K562 (cell line): ENCODE measurements around the gene USP12. TPM values are rescaled to one million over a fixed set of nuclear protein-coding genes. Genes with fewer than 3 reads are reported as not detected.

Experiments
- BDP1 ChIP-seq: IDR thresholded peaks from 3 replicates; pipeline ENCODE4 v1.6.1; 2011; ENCODE audit not compliant: insufficient read length, insufficient read depth
- CBX1 ChIP-seq: sonication (generic); IDR thresholded peaks from 2 replicates; pipeline ENCODE4 v1.6.1; 2016; ENCODE audit warnings: antibody characterized with exemption, low read depth, mild to moderate bottlenecking
- CTBP1 ChIP-seq: fragments of 450-650 bp; IDR thresholded peaks from 2 replicates; pipeline ENCODE4 v1.6.1; 2016; ENCODE audit warnings: borderline replicate concordance
- FOXK2 ChIP-seq, 2 experiments: fragments of 450-650 bp; IDR thresholded peaks in 1 of 2; conservative IDR thresholded peaks in 1 of 2; 2 replicates each; pipeline ENCODE4 v1.6.1; 2016; ENCODE audit warnings: low read depth in 2 of 2, mild to moderate bottlenecking in 1 of 2
- GABPB1 ChIP-seq: sonication (generic); formaldehyde crosslinking; IDR thresholded peaks from 2 replicates; pipeline ENCODE4 v1.8.0; 2022; ENCODE audit warnings: mild to moderate bottlenecking, missing genetic modification reagents
- HDAC2 ChIP-seq: fragments of 450-650 bp; IDR thresholded peaks from 2 replicates; pipeline ENCODE4 v1.6.1; 2016; ENCODE audit warnings: mild to moderate bottlenecking
- KLF16 ChIP-seq: IDR thresholded peaks from 2 replicates; pipeline ENCODE4 v1.6.1; 2016; ENCODE audit warnings: antibody characterized with exemption
- L3MBTL2 ChIP-seq: fragments of 450-650 bp; IDR thresholded peaks from 2 replicates; pipeline ENCODE4 v1.6.1; 2016; ENCODE audit warnings: mild to moderate bottlenecking, moderate library complexity
- LCOR ChIP-seq: sonication (generic); formaldehyde crosslinking; IDR thresholded peaks from 2 replicates; pipeline ENCODE4 v1.8.0; 2022; ENCODE audit warnings: mild to moderate bottlenecking, missing genetic modification reagents
- MBD2 ChIP-seq: sonication (generic); IDR thresholded peaks from 2 replicates; pipeline ENCODE4 v1.6.1; 2016; ENCODE audit warnings: low read depth, borderline replicate concordance
- NFE2 ChIP-seq: IDR thresholded peaks from 2 replicates; pipeline ENCODE4 v1.6.1; 2014; ENCODE audit warnings: antibody characterized with exemption, low read depth
- NUFIP1 ChIP-seq: fragments of 450-650 bp; IDR thresholded peaks from 2 replicates; pipeline ENCODE4 v1.6.1; 2018; ENCODE audit not compliant: partially characterized antibody
- RBM22 ChIP-seq: fragments of 200-400 bp; formaldehyde crosslinking; IDR thresholded peaks from 2 replicates; pipeline ENCODE4 v1.6.1; 2018; ENCODE audit warnings: low read length, low read depth; ENCODE audit not compliant: poor library complexity, severe bottlenecking
- RBM39 ChIP-seq: fragments of 200-400 bp; formaldehyde crosslinking; optimal IDR thresholded peaks from 2 replicates; pipeline ENCODE3; 2018; ENCODE audit warnings: low read depth, low read length
- SMARCC2 ChIP-seq: fragments of 450-650 bp; IDR thresholded peaks from 2 replicates; pipeline ENCODE4 v1.6.1; 2017; ENCODE audit warnings: antibody characterized with exemption, moderate library complexity, mild to moderate bottlenecking, low read depth
- XRCC5 ChIP-seq: fragments of 200-400 bp; formaldehyde crosslinking; IDR thresholded peaks from 2 replicates; pipeline ENCODE4 v1.6.1; 2017; ENCODE audit warnings: low read depth, mild to moderate bottlenecking, low read length
- ZKSCAN1 ChIP-seq: fragments of 150-350 bp; IDR thresholded peaks from 2 replicates; pipeline ENCODE4 v1.6.1; 2016; ENCODE audit warnings: low read depth, low read length
- ZNF140 ChIP-seq: fragments of 250-450 bp; sonication (Bioruptor Pico); IDR thresholded peaks from 2 replicates; pipeline ENCODE4 v1.8.0; 2021; ENCODE audit warnings: moderate library complexity, mild to moderate bottlenecking, inconsistent platforms
- ZNF253 ChIP-seq: fragments of 250-450 bp; sonication (Bioruptor Pico); conservative IDR thresholded peaks from 2 replicates; pipeline ENCODE4 v1.6.1; 2021; ENCODE audit warnings: mild to moderate bottlenecking
- ZNF551 ChIP-seq: fragments of 250-450 bp; sonication (Bioruptor Pico); IDR thresholded peaks from 2 replicates; pipeline ENCODE4 v1.5.0; 2021; ENCODE audit warnings: mild to moderate bottlenecking, moderate library complexity
- ZNF695 ChIP-seq: fragments of 450-650 bp; formaldehyde crosslinking; IDR thresholded peaks from 2 replicates; pipeline ENCODE4 v1.4.0; 2020; ENCODE audit warnings: mild to moderate bottlenecking, moderate library complexity
- polyA plus RNA-seq, 8 experiments: library from polyadenylated mRNA; depleted of rRNA in 4 of 8; stranded (reverse) in 5 of 8; unstranded in 3 of 8; fragments of >200 nt; fragmentation: Nextera tagmentation in 2 of 8; fragmentation: Illumina TruSeq in 1 of 8; extraction: Ambion mirVana in 2 of 8; extraction: Trizol in 1 of 8; gene quantifications; 2 replicates each; pipeline versions ENCODE4 v1.2.1 to v1.2.3, GENCODE V29; 2011 to 2014; ENCODE audit warnings: inconsistent platforms in 1 of 8, missing spikeins in 1 of 8
- total RNA-seq, 7 experiments: library from RNA; depleted of rRNA in 6 of 7; stranded (reverse); fragments of >200 nt in 6 of 7; fragmentation: Illumina TruSeq in 2 of 7; extraction: Trizol in 2 of 7; gene quantifications; 2 replicates each; pipeline versions ENCODE4 v1.2.1 to v1.2.3, GENCODE V29; 2011 to 2021; ENCODE audit warnings: low replicate concordance in 1 of 7
- TF ChIP-seq, protein P1 (sequence below): sonication (generic); formaldehyde crosslinking; IDR thresholded peaks from 2 replicates; pipeline ENCODE4 v1.8.0; 2022; ENCODE audit warnings: mild to moderate bottlenecking, low read depth, missing genetic modification reagents
- TF ChIP-seq, protein P2 (sequence below), 3 experiments: fragments of 200-800 bp in 1 of 3; fragments of 250-450 bp in 1 of 3; fragments of 450-650 bp in 1 of 3; sonication (Bioruptor Pico) in 1 of 3; sonication (Bioruptor generic) in 1 of 3; formaldehyde crosslinking in 1 of 3; IDR thresholded peaks; 2 replicates each; pipeline versions ENCODE4 v1.6.1 to v1.8.0; 2016 to 2022; ENCODE audit warnings: mild to moderate bottlenecking in 2 of 3, missing genetic modification characterization in 2 of 3, missing compliant biosample characterization in 1 of 3, moderate library complexity in 1 of 3
- TF ChIP-seq, protein P3 (sequence below), 2 experiments: fragments of 450-650 bp; conservative IDR thresholded peaks; 2 replicates each; pipeline ENCODE4 v1.6.1; 2017; ENCODE audit warnings: mild to moderate bottlenecking in 2 of 2, moderate library complexity in 2 of 2

USP12 gene
- total and polyA plus RNA-seq, 9 of the 15 experiments (the other 6 are each of a cell fraction or from before 2014, with no cell fraction given) = 1.8 to 20.5 (median 13.3) TPM

DNA sequence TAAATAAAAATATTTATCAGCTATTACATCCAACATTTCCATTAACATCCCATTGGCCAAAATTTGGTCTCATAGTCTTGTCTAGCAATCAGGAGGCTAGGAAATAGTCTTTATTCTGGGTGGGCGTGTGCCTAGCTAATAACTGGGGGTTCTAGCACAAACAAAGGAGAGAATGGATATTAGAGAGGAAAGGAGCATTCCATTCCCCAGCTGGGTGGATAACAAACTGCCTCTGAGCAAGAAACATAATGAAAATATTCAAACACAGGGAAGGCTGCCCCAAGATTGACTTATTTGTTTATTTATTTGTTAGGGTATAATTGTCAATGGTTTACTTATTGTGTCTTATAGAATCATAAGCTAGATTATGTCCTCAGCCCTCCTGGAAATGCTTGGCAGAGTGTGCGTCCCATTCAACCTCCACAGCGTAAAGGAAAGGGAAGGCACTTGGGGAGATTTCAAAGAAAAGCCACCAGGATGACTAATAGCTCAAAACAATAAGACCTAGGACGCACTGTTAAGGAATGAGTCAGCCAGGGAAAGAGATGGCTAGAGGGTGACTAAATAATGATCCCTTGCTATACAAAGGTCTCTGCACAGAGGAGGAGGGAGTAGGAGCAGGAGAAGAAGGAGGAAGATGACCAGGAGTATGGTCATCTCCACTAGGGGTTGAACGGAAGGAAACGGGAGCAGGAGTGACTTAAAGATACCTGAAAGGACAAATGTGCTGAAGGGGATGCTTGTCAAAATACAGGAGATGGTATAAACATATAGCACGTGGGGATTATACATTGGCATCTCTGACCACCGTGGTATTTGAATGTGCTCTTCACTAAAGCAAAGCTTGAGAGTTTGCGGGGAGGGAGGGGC lies 23.5 kb upstream of the USP12 start (continued):
- TF ChIP-seq CBX1 (no peak), SMARCC2 (peak; percentile 70), XRCC5 (no peak), ZNF253 (no peak), ZNF140 (CRISPR knock-in tag) (no peak), GABPB1 (CRISPR knock-in tag) (no peak), L3MBTL2 (no peak), RBM39 (no peak), CTBP1 (peak; percentile 46; the same call in 1 of the 2 replicates), FOXK2 (conservative IDR thresholded peaks at IDR 0.05 in 1 of 2, IDR thresholded peaks at IDR 0.05 in 1 of 2; ENCODE audit: low read depth in 2 of 2) (peak in 1 of 2 experiments; percentile 86; a peak in 2 of 4 replicates), ZNF695 (CRISPR knock-in tag) (no peak), NFE2 (peak; percentile 35; the same call in 1 of the 2 replicates), ZKSCAN1 (no peak), KLF16 (no peak), NUFIP1 (no peak), BDP1 (no peak), RBM22 (no peak), ZNF551 (CRISPR knock-in tag) (no peak), LCOR (CRISPR knock-in tag) (no peak), MBD2 (no peak), HDAC2 (peak; percentile 35; the same call in 1 of the 2 replicates)
- TF ChIP-seq, protein P1, sequence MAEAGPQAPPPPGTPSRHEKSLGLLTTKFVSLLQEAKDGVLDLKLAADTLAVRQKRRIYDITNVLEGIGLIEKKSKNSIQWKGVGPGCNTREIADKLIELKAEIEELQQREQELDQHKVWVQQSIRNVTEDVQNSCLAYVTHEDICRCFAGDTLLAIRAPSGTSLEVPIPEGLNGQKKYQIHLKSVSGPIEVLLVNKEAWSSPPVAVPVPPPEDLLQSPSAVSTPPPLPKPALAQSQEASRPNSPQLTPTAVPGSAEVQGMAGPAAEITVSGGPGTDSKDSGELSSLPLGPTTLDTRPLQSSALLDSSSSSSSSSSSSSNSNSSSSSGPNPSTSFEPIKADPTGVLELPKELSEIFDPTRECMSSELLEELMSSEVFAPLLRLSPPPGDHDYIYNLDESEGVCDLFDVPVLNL (CRISPR knock-in tag) = no peak
- TF ChIP-seq, protein P2, sequence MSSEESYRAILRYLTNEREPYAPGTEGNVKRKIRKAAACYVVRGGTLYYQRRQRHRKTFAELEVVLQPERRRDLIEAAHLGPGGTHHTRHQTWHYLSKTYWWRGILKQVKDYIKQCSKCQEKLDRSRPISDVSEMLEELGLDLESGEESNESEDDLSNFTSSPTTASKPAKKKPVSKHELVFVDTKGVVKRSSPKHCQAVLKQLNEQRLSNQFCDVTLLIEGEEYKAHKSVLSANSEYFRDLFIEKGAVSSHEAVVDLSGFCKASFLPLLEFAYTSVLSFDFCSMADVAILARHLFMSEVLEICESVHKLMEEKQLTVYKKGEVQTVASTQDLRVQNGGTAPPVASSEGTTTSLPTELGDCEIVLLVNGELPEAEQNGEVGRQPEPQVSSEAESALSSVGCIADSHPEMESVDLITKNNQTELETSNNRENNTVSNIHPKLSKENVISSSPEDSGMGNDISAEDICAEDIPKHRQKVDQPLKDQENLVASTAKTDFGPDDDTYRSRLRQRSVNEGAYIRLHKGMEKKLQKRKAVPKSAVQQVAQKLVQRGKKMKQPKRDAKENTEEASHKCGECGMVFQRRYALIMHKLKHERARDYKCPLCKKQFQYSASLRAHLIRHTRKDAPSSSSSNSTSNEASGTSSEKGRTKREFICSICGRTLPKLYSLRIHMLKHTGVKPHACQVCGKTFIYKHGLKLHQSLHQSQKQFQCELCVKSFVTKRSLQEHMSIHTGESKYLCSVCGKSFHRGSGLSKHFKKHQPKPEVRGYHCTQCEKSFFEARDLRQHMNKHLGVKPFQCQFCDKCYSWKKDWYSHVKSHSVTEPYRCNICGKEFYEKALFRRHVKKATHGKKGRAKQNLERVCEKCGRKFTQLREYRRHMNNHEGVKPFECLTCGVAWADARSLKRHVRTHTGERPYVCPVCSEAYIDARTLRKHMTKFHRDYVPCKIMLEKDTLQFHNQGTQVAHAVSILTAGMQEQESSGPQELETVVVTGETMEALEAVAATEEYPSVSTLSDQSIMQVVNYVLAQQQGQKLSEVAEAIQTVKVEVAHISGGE (CRISPR knock-in tag; IDR thresholded peaks at IDR 0.05) = no peak
- TF ChIP-seq, protein P3, sequence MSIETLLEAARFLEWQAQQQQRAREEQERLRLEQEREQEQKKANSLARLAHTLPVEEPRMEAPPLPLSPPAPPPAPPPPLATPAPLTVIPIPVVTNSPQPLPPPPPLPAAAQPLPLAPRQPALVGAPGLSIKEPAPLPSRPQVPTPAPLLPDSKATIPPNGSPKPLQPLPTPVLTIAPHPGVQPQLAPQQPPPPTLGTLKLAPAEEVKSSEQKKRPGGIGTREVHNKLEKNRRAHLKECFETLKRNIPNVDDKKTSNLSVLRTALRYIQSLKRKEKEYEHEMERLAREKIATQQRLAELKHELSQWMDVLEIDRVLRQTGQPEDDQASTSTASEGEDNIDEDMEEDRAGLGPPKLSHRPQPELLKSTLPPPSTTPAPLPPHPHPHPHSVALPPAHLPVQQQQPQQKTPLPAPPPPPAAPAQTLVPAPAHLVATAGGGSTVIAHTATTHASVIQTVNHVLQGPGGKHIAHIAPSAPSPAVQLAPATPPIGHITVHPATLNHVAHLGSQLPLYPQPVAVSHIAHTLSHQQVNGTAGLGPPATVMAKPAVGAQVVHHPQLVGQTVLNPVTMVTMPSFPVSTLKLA (conservative IDR thresholded peaks at IDR 0.05) = peak in 1 of 2 experiments; percentile 42; a peak in 1 of 4 replicates
